SK-N-SH treated with all-trans-retinoic acid at 6 μM for 48 hours (cell line): ENCODE measurements around the gene DHCR7.

Source experiments
- ATAC-seq: fragments of 200-7000 bp; cut with Tn5 transposase; 3 replicates; pipeline ENCODE4 v1.9.1; 2020; ENCODE audit warnings: mild to moderate bottlenecking, moderate library complexity
- ARNTL ChIP-seq: fragments of 450-650 bp; formaldehyde crosslinking; IDR thresholded peaks from 2 replicates; pipeline ENCODE4 v1.5.0; 2020; ENCODE audit warnings: low read depth, mild to moderate bottlenecking, moderate library complexity, borderline replicate concordance
- BACH2 ChIP-seq: fragments of 250-450 bp; sonication (Bioruptor Pico); IDR thresholded peaks from 2 replicates; pipeline ENCODE4 v1.9.0; 2021; ENCODE audit warnings: mild to moderate bottlenecking, borderline replicate concordance
- CREB5 ChIP-seq: fragments of 250-450 bp; sonication (Bioruptor Pico); IDR thresholded peaks from 2 replicates; pipeline ENCODE4 v1.5.1; 2020; ENCODE audit warnings: low read depth, mild to moderate bottlenecking, moderate library complexity
- CSDC2 ChIP-seq: fragments of 250-450 bp; sonication (Bioruptor Pico); IDR thresholded peaks from 2 replicates; pipeline ENCODE4 v1.5.0; 2020; ENCODE audit warnings: mild to moderate bottlenecking, moderate library complexity
- ESRRG ChIP-seq: fragments of 250-450 bp; sonication (Bioruptor Pico); IDR thresholded peaks from 2 replicates; pipeline ENCODE4 v1.6.1; 2021; ENCODE audit warnings: mild to moderate bottlenecking
- GLIS3 ChIP-seq: fragments of 250-450 bp; sonication (Bioruptor Pico); IDR thresholded peaks from 2 replicates; pipeline ENCODE4 v1.5.0; 2020; ENCODE audit warnings: mild to moderate bottlenecking, moderate library complexity
- ISL1 ChIP-seq: fragments of 250-450 bp; sonication (Bioruptor Pico); IDR thresholded peaks from 2 replicates; pipeline ENCODE4 v2.1.2; 2022; ENCODE audit warnings: mild to moderate bottlenecking, moderate library complexity
- OSR1 ChIP-seq: fragments of 250-450 bp; sonication (Bioruptor Pico); IDR thresholded peaks from 2 replicates; pipeline ENCODE4 v1.8.0; 2022; ENCODE audit warnings: moderate library complexity, mild to moderate bottlenecking, inconsistent platforms
- POU6F1 ChIP-seq: fragments of 250-450 bp; sonication (Bioruptor Pico); IDR thresholded peaks from 2 replicates; pipeline ENCODE4 v1.8.0; 2021; ENCODE audit warnings: low read depth, mild to moderate bottlenecking, moderate library complexity, borderline replicate concordance
- PPARA ChIP-seq: fragments of 250-450 bp; sonication (Bioruptor Pico); IDR thresholded peaks from 2 replicates; pipeline ENCODE4 v1.5.0; 2020; ENCODE audit warnings: mild to moderate bottlenecking, borderline replicate concordance
- RARB ChIP-seq: fragments of 250-450 bp; sonication (Bioruptor Pico); IDR thresholded peaks from 2 replicates; pipeline ENCODE4 v1.8.0; 2021; ENCODE audit warnings: mild to moderate bottlenecking, moderate library complexity
- SNAI2 ChIP-seq: fragments of 250-450 bp; sonication (Bioruptor Pico); IDR thresholded peaks from 2 replicates; pipeline ENCODE4 v1.5.0; 2020; ENCODE audit warnings: mild to moderate bottlenecking, moderate library complexity
- TCF4 ChIP-seq: fragments of 250-450 bp; sonication (Bioruptor Pico); IDR thresholded peaks from 2 replicates; pipeline ENCODE4 v1.8.0; 2021; ENCODE audit warnings: mild to moderate bottlenecking, moderate library complexity, borderline replicate concordance
- TSHZ2 ChIP-seq: fragments of 250-450 bp; sonication (Bioruptor Pico); IDR thresholded peaks from 2 replicates; pipeline ENCODE4 v1.5.0; 2020; ENCODE audit warnings: mild to moderate bottlenecking, moderate library complexity
- ZC3H10 ChIP-seq: fragments of 250-450 bp; sonication (Bioruptor Pico); IDR thresholded peaks from 2 replicates; pipeline ENCODE4 v1.5.1; 2021; ENCODE audit warnings: mild to moderate bottlenecking, moderate library complexity
- ZFP3 ChIP-seq: fragments of 250-450 bp; sonication (Bioruptor Pico); IDR thresholded peaks from 2 replicates; pipeline ENCODE4 v1.5.0; 2020; ENCODE audit warnings: mild to moderate bottlenecking, moderate library complexity
- ZFP30 ChIP-seq: fragments of 450-650 bp; formaldehyde crosslinking; IDR thresholded peaks from 2 replicates; pipeline ENCODE4 v1.5.0; 2022; ENCODE audit warnings: mild to moderate bottlenecking, moderate library complexity
- ZNF70 ChIP-seq: fragments of 450-650 bp; formaldehyde crosslinking; IDR thresholded peaks from 2 replicates; pipeline ENCODE4 v1.5.0; 2020; ENCODE audit warnings: mild to moderate bottlenecking, moderate library complexity
- ZNF8 ChIP-seq: fragments of 450-650 bp; formaldehyde crosslinking; IDR thresholded peaks from 2 replicates; pipeline ENCODE4 v1.5.0; 2020; ENCODE audit warnings: mild to moderate bottlenecking, moderate library complexity
- TF ChIP-seq, protein P1 (sequence below): fragments of 250-450 bp; sonication (Bioruptor Pico); IDR thresholded peaks from 2 replicates; pipeline ENCODE4 v1.8.0; 2020; ENCODE audit warnings: mild to moderate bottlenecking, moderate library complexity, borderline replicate concordance
- TF ChIP-seq, protein P2 (sequence below): fragments of 250-450 bp; sonication (Bioruptor Pico); IDR thresholded peaks from 2 replicates; pipeline ENCODE4 v1.5.1; 2021; ENCODE audit warnings: mild to moderate bottlenecking, moderate library complexity

The DHCR7 gene

GRCh38 chr11:71458146-71459070 is 10.2 kb upstream of the DHCR7 start:
- ATAC-seq = no peak
- TF ChIP-seq RARB (CRISPR knock-in tag) = no peak
- TF ChIP-seq BACH2 (CRISPR knock-in tag) = no peak

- TF ChIP-seq ZNF8 (CRISPR knock-in tag) = no peak
- no peak for TF ChIP-seq ZFP30 (CRISPR knock-in tag)
- TF ChIP-seq, protein P1, sequence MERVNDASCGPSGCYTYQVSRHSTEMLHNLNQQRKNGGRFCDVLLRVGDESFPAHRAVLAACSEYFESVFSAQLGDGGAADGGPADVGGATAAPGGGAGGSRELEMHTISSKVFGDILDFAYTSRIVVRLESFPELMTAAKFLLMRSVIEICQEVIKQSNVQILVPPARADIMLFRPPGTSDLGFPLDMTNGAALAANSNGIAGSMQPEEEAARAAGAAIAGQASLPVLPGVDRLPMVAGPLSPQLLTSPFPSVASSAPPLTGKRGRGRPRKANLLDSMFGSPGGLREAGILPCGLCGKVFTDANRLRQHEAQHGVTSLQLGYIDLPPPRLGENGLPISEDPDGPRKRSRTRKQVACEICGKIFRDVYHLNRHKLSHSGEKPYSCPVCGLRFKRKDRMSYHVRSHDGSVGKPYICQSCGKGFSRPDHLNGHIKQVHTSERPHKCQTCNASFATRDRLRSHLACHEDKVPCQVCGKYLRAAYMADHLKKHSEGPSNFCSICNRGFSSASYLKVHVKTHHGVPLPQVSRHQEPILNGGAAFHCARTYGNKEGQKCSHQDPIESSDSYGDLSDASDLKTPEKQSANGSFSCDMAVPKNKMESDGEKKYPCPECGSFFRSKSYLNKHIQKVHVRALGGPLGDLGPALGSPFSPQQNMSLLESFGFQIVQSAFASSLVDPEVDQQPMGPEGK (CRISPR knock-in tag) = no peak
- no peak for TF ChIP-seq ZC3H10 (CRISPR knock-in tag)
- no peak for TF ChIP-seq CREB5 (CRISPR knock-in tag)
- no peak for TF ChIP-seq ARNTL
- TF ChIP-seq, protein P2, sequence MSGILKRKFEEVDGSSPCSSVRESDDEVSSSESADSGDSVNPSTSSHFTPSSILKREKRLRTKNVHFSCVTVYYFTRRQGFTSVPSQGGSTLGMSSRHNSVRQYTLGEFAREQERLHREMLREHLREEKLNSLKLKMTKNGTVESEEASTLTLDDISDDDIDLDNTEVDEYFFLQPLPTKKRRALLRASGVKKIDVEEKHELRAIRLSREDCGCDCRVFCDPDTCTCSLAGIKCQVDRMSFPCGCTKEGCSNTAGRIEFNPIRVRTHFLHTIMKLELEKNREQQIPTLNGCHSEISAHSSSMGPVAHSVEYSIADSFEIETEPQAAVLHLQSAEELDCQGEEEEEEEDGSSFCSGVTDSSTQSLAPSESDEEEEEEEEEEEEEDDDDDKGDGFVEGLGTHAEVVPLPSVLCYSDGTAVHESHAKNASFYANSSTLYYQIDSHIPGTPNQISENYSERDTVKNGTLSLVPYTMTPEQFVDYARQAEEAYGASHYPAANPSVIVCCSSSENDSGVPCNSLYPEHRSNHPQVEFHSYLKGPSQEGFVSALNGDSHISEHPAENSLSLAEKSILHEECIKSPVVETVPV (CRISPR knock-in tag) = no peak
- TF ChIP-seq BACH2 (CRISPR knock-in tag) = no peak
- TF ChIP-seq CSDC2 (CRISPR knock-in tag) = no peak
- ATAC-seq = no peak
Observed at GRCh38 chr11:71456831-71457230, 8.6 kb upstream of the DHCR7 start.

- TF ChIP-seq ISL1 (CRISPR knock-in tag) (no peak), ZFP3 (no peak), ZNF70 (CRISPR knock-in tag) (no peak), CREB5 (CRISPR knock-in tag) (no peak), TSHZ2 (CRISPR knock-in tag) (no peak), RARB (CRISPR knock-in tag) (no peak), BACH2 (CRISPR knock-in tag) (no peak), SNAI2 (CRISPR knock-in tag) (no peak), ZC3H10 (CRISPR knock-in tag) (no peak), CSDC2 (CRISPR knock-in tag) (no peak), OSR1 (CRISPR knock-in tag) (no peak), ZFP30 (CRISPR knock-in tag) (no peak), GLIS3 (CRISPR knock-in tag) (no peak), ESRRG (CRISPR knock-in tag) (no peak), ZNF8 (CRISPR knock-in tag) (no peak), POU6F1 (CRISPR knock-in tag) (no peak), PPARA (CRISPR knock-in tag) (no peak), TCF4 (no peak)
- TF ChIP-seq, protein P2 (CRISPR knock-in tag) = no peak
- TF ChIP-seq, protein P1 (CRISPR knock-in tag) = no peak
- TF ChIP-seq, all 23 proteins: peak for 0
- ATAC-seq = no peak
Observed at GRCh38 chr11:71456294-71456693, 8.1 kb upstream of the DHCR7 start.
